Thyroid gland (tissue), 4 donors: Measurements from ENCODE around the gene UBE2U.

Experiments
- POLR2A ChIP-seq, 2 donors: fragments of 450-650 bp; IDR thresholded peaks; one replicate each; pipeline ENCODE4 v1.6.1; 2017; ENCODE audit warnings: antibody characterized with exemption in 2 of 2, mild to moderate bottlenecking in 2 of 2, moderate library complexity in 1 of 2
- TF ChIP-seq, protein P1 (sequence below), 6 experiments: fragments of 200-600 bp in 3 of 6; fragments of 450-650 bp in 3 of 6; sonication (generic) in 3 of 6; IDR thresholded peaks; one replicate each; pipeline ENCODE4 v1.5.1; 2016 to 2019; ENCODE audit warnings: antibody characterized with exemption in 6 of 6, mild to moderate bottlenecking in 2 of 6, inconsistent platforms in 1 of 6, moderate library complexity in 1 of 6

DNA sequence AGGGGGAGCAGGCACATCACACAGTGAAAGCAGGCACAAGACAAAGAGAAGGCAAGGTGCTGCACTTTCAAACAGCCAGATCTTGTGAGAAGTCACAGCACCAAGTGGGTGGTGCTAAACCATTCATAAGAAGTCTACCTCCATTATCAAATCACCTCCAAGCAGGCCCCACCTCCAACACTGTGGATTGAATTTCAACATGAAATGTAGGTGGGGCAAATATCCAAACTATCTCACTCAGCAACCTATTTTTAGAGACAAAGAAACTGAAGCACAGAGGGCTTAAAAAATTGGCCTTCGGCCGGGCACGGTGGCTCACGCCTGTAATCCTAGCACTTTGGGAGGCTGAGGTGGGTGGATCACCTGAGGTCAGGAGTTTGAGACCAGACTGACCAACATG lies 90.4 kb downstream of the UBE2U start:
- TF ChIP-seq, protein P1, sequence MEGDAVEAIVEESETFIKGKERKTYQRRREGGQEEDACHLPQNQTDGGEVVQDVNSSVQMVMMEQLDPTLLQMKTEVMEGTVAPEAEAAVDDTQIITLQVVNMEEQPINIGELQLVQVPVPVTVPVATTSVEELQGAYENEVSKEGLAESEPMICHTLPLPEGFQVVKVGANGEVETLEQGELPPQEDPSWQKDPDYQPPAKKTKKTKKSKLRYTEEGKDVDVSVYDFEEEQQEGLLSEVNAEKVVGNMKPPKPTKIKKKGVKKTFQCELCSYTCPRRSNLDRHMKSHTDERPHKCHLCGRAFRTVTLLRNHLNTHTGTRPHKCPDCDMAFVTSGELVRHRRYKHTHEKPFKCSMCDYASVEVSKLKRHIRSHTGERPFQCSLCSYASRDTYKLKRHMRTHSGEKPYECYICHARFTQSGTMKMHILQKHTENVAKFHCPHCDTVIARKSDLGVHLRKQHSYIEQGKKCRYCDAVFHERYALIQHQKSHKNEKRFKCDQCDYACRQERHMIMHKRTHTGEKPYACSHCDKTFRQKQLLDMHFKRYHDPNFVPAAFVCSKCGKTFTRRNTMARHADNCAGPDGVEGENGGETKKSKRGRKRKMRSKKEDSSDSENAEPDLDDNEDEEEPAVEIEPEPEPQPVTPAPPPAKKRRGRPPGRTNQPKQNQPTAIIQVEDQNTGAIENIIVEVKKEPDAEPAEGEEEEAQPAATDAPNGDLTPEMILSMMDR (IDR thresholded peaks at IDR 0.05), result no peak
- no peak for TF ChIP-seq POLR2A (IDR thresholded peaks at IDR 0.05)
